Activated CD4-positive, alpha-beta memory T cell treated with anti-CD3 and anti-CD28 coated beads for 36 hours (primary cell): Measurements from ENCODE around the gene C1QTNF6. TPM values are rescaled to one million over a fixed set of nuclear protein-coding genes. Genes with fewer than 3 reads are reported as not detected.
"Not testable (repeated sequence)": the region's sequence is repeated elsewhere in the genome, so short reads cannot be mapped to it uniquely, and the experiment has no call there.

Experiments used
- CTCF ChIA-PET: fragments of 350-600 bp; sonication (Branson Sonifier 250); formaldehyde crosslinking; loops from one replicate; lab custom pipeline; 2021; ENCODE audit warnings: antibody characterized with exemption, inconsistent platforms; lab: Charles Lee
- POLR2A ChIA-PET: fragments of 350-600 bp; sonication (Branson Sonifier 250); formaldehyde crosslinking; loops from one replicate; lab custom pipeline; 2021; ENCODE audit warnings: antibody characterized with exemption; lab: Charles Lee
- DNase-seq: peaks from one replicate; pipeline ENCODE4 v3.0.0-alpha.2; 2020
- H3K27ac Mint-ChIP-seq: one replicate; pipeline ENCODE4 v1.8.0; 2021; ENCODE audit warnings: mixed read lengths
- H3K27me3 Mint-ChIP-seq: one replicate; pipeline ENCODE4 v1.8.0; 2021; ENCODE audit warnings: mixed read lengths
- H3K36me3 Mint-ChIP-seq: one replicate; pipeline ENCODE4 v1.8.0; 2021; ENCODE audit warnings: mixed read lengths
- H3K4me1 Mint-ChIP-seq: one replicate; pipeline ENCODE4 v1.8.0; 2021; ENCODE audit warnings: low read depth, mixed read lengths
- H3K4me3 Mint-ChIP-seq: one replicate; pipeline ENCODE4 v1.8.0; 2021; ENCODE audit warnings: mild to moderate bottlenecking, mixed read lengths
- H3K9me3 Mint-ChIP-seq: one replicate; pipeline ENCODE4 v1.8.0; 2021; ENCODE audit warnings: mixed read lengths
- intact Hi-C: fragments of 100-400 bp; cut with micrococcal nuclease; formaldehyde crosslinking; loops from one replicate; pipeline ENCODE4 v1.15.1; 2023
- total RNA-seq, 2 experiments: library from RNA; stranded (reverse); gene quantifications; one replicate each; pipeline ENCODE4 v1.2.3, GENCODE V29; 2021

Gene C1QTNF6
- total RNA-seq, 2 experiments from 2014 or later: 11.1 to 13.0 TPM

GRCh38 chr22:37170689-37171405 is 17.2 kb downstream of the C1QTNF6 start:
- intact Hi-C loops, DNase-seq, H3K4me3 Mint-ChIP-seq, H3K27me3 Mint-ChIP-seq, H3K36me3 Mint-ChIP-seq, H3K27ac Mint-ChIP-seq, POLR2A ChIA-PET, H3K9me3 Mint-ChIP-seq: not testable (repeated sequence)
- CTCF ChIA-PET: interaction anchor here (0.6 to 2.2 kb wide), 5 partner anchors 11 to 1659 kb away, joined by 3 to 9 read pairs (median 3); no protein-coding TSS in a partner anchor
- peaks cover 39% of the 10 kb centered on the region for H3K4me1 Mint-ChIP-seq

- DNase-seq: no peak
- CTCF ChIA-PET: interaction anchor here (1.0 kb wide), 2 partner anchors 10 to 29 kb away, joined by 3 read pairs; no protein-coding TSS in a partner anchor
- intact Hi-C loops: no loop called here
- Mint-ChIP-seq H3K4me3 (no peak overlapping the region), H3K27me3 (no peaks in the 10 kb centered on the region), H3K27ac (no peak overlapping the region), H3K9me3 (no peaks in the 10 kb centered on the region), H3K4me1 (peaks cover 45% of the 10 kb centered on the region), H3K36me3 (no peaks in the 10 kb centered on the region)
- POLR2A ChIA-PET: no interaction called here
Observed at GRCh38 chr22:37169947-37170688, 17.9 kb downstream of the C1QTNF6 start.

GRCh38 chr22:37169406-37169805 is 18.6 kb downstream of the C1QTNF6 start:
- no peaks in the 10 kb centered on the region for H3K36me3 Mint-ChIP-seq
- no peak overlapping the region for H3K27ac Mint-ChIP-seq
- H3K27me3 Mint-ChIP-seq: no peaks in the 10 kb centered on the region
- ChIA-PET CTCF (interaction anchor here (1.0 kb wide), 1 partner anchor 9 kb away, joined by 3 read pairs; no protein-coding TSS in a partner anchor), POLR2A (no interaction called here)
- intact Hi-C loops: no loop called here
- H3K9me3 Mint-ChIP-seq: no peaks in the 10 kb centered on the region
- H3K4me3 Mint-ChIP-seq: no peak overlapping the region
- peaks cover 52% of the 10 kb centered on the region for H3K4me1 Mint-ChIP-seq
- no peak for DNase-seq

DNA sequence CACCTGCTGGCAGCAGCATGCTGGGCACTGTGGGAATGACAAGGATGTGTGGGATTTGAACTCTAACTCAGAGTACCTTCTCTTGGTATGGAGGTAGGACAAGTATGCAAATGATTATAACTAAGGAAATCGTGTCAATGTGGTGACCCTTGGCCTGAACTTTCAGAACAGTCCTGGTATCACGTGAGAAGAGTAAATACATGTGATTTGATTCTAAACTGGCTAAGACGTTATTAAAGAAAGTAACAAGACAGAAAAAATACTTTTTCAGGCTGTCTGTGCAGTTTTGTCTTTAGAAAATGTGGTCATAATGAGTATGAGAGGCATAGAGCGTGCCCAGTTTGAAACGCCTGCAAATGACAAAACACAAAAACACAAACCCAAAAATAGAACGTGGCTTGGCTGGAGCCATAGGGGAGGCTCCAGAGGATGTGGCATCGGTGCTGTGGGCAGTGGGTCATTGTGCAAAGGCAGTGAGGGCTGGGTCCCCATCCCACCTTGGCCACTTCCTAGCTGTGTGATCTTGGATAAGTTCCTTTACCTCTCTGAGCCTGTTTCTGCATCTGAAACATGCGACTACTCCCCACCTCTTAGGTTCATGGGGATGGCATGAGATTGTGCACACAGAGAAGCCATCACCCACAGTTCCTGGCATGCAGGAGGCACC is 19.9 kb downstream of the C1QTNF6 start:
- peak; percentile 44 for DNase-seq
- ChIA-PET POLR2A (interaction anchor here (8.8 kb wide), 1 partner anchor 19 kb away, joined by 240 read pairs; the partner anchor contains the start of gene IL2RB), CTCF (interaction anchor here (1.1 to 8.4 kb wide), 4 partner anchors 18 to 93 kb away, joined by 3 to 183 read pairs (median 28); partner anchors contain the start of gene IL2RB)
- intact Hi-C loops: no loop called here
- Mint-ChIP-seq H3K4me1 (peaks cover 65% of the 10 kb centered on the region), H3K36me3 (no peaks in the 10 kb centered on the region), H3K27ac (peak overlapping the region; percentile 52), H3K9me3 (no peaks in the 10 kb centered on the region), H3K27me3 (no peaks in the 10 kb centered on the region), H3K4me3 (peak overlapping the region; percentile 68)

DNA sequence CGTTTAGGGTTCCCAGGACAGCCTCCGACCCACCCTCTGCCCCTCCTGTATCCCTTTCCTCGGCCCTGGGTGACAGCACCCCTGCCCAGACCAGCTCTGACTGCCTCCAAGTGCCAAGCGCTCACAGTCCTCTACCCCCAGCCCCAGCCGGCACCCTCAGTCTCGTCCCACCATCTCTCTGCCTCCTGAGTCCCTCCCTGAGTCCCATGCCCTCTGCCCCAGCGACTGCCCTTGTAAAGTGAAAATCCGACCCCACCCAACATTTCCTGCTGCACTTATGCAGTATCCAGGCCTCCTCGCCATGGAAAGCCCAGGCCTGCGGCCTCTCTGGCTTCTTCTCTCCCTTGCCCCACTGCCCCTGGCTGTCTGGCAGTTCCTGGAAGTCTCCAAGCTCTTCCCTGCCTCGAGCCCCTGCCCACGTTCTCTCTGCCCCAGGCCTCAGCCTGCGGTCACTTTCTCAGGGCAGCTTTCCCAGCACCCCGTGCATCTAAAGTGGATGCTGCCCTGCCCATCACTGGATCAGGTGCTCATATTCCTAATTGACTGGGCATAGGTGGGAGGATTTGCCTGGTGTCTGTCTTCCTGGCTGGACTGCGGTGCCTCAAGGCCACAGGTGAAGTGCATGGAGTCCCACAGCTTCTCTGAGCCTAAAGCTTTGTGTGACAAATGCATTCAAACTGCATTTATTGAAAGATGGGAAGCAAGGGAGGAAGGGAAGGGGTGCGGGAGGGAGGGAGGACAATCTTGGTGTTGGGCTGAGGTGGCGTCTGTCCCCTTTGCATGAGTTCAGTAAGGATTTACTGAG is 20.7 kb downstream of the C1QTNF6 start:
- peak overlapping the region; percentile 52 for H3K27ac Mint-ChIP-seq
- DNase-seq: no peak
- CTCF ChIA-PET: interaction anchor here (0.7 to 8.4 kb wide), 17 partner anchors 8 to 179 kb away, joined by 3 to 183 read pairs (median 5); partner anchors contain the start of gene IL2RB
- peak overlapping the region; percentile 68 for H3K4me3 Mint-ChIP-seq
- H3K36me3 Mint-ChIP-seq: no peaks in the 10 kb centered on the region
- intact Hi-C loops: no loop called here
- H3K9me3 Mint-ChIP-seq: no peaks in the 10 kb centered on the region
- POLR2A ChIA-PET: interaction anchor here (0.7 to 8.8 kb wide), 4 partner anchors 19 to 88 kb away, joined by 3 to 240 read pairs (median 4); partner anchors contain the start of gene IL2RB
- peaks cover 72% of the 10 kb centered on the region for H3K4me1 Mint-ChIP-seq
- no peaks in the 10 kb centered on the region for H3K27me3 Mint-ChIP-seq

DNA sequence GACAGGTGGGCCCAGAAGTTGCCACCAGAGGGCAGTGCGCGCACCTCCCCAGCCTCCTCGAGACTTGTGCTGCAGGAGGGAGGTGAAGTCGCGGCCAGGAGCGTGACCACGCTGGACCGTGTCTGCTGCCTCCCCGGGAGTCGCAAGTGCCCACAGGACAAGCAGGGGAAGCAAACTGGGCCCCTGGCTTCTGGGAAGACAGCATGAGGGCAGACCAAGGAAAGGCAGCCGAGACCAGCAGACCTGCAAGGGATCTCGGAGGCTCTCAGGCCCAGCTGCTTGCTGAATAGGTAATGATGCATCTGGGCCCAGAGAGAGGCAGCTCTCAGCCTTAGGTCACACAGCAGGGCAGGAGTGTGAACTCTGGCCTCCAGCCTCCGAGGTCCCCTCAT is 21.4 kb downstream of the C1QTNF6 start:
- intact Hi-C loops: loop anchor here (1.0 kb wide), 1 partner anchor 32 kb away; no protein-coding TSS in a partner anchor
- Mint-ChIP-seq H3K9me3 (no peaks in the 10 kb centered on the region), H3K4me1 (peaks cover 79% of the 10 kb centered on the region), H3K27me3 (no peaks in the 10 kb centered on the region), H3K36me3 (no peaks in the 10 kb centered on the region), H3K4me3 (peak overlapping the region; percentile 68), H3K27ac (peak overlapping the region; percentile 67)
- ChIA-PET POLR2A (interaction anchor here (0.7 to 8.8 kb wide), 4 partner anchors 18 to 87 kb away, joined by 3 to 240 read pairs (median 4); partner anchors contain the start of gene IL2RB), CTCF (interaction anchor here (0.6 to 8.4 kb wide), 21 partner anchors 9 to 384 kb away, joined by 3 to 183 read pairs (median 5); partner anchors contain the start of gene IL2RB)
- peak; percentile 92 for DNase-seq

- intact Hi-C loops: loop anchor here (1.0 kb wide), 1 partner anchor 32 kb away; no protein-coding TSS in a partner anchor
- peaks cover 84% of the 10 kb centered on the region for H3K4me1 Mint-ChIP-seq
- POLR2A ChIA-PET: interaction anchor here (1.5 to 8.8 kb wide), 2 partner anchors 17 to 28 kb away, joined by 4 to 240 read pairs; partner anchors contain the start of gene IL2RB
Observed at GRCh38 chr22:37165940-37166674, 21.9 kb downstream of the C1QTNF6 start.

DNA sequence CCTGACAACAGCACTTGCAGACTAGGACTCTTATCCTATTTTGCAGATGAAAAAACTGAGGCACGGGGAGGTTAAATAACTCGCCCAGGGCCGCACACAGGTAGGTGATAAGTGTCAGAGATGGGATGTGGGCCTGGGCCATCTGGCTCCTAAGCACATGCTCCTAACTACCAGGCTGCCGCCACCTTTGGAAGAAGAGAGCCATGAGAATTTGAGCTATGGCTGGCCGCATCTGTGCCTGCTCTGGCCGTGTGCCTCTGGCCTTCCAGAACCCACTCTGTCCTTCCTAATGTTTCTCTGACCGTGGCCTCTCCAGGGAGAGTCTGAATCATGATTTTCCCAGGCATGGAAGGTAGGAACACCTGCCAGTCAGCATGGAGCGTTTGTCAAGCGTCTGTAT is 23.0 kb downstream of the C1QTNF6 start:
- Mint-ChIP-seq H3K4me3 (no peak overlapping the region), H3K9me3 (peaks cover 5% of the 10 kb centered on the region), H3K27ac (peak overlapping the region; percentile 96), H3K36me3 (peaks cover 7% of the 10 kb centered on the region), H3K27me3 (no peaks in the 10 kb centered on the region), H3K4me1 (peaks cover 88% of the 10 kb centered on the region)
- intact Hi-C loops: no loop called here
- ChIA-PET CTCF (interaction anchor here (0.9 to 8.4 kb wide), 14 partner anchors 9 to 383 kb away, joined by 3 to 183 read pairs (median 8); partner anchors contain the start of gene IL2RB), POLR2A (interaction anchor here (8.8 kb wide), 1 partner anchor 16 kb away, joined by 240 read pairs; the partner anchor contains the start of gene IL2RB)
- DNase-seq: no peak

More at GRCh38 chr22:37165940-37166674, 21.9 kb downstream of the C1QTNF6 start:
- peak overlapping the region; percentile 67 for H3K27ac Mint-ChIP-seq
- H3K36me3 Mint-ChIP-seq: peaks cover 3% of the 10 kb centered on the region
- H3K4me3 Mint-ChIP-seq: peak overlapping the region; percentile 68
- CTCF ChIA-PET: interaction anchor here (0.6 to 8.4 kb wide), 25 partner anchors 8 to 384 kb away, joined by 3 to 183 read pairs (median 5); partner anchors contain the start of gene IL2RB
- no peaks in the 10 kb centered on the region for H3K27me3 Mint-ChIP-seq
- DNase-seq: no peak
- H3K9me3 Mint-ChIP-seq: peaks cover 4% of the 10 kb centered on the region

DNA sequence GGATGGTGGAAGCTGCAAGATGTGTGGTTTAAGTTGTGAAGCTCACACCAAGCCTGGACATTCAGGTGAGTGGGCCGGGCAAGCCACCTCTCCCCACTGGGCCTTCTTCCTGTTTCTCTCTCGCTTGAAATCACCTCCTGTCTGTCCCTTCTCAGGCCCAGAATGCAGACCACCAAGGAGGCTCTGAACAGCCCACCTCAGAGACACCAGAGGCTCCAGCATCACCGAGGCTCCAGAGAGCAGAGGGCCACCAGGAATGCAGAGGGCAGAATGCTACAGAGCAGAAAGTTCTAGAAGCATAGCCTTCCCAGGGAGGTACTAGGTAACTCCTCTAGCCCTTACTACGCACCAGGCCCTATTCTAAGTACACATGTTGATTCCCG is 23.6 kb downstream of the C1QTNF6 start:
- H3K4me3 Mint-ChIP-seq: no peak overlapping the region
- H3K27ac Mint-ChIP-seq: peak overlapping the region; percentile 96
- ChIA-PET CTCF (interaction anchor here (1.0 to 8.4 kb wide), 9 partner anchors 14 to 187 kb away, joined by 3 to 183 read pairs (median 7); partner anchors contain the start of gene IL2RB), POLR2A (interaction anchor here (0.6 to 8.8 kb wide), 5 partner anchors 16 to 83 kb away, joined by 3 to 240 read pairs (median 17); partner anchors contain the start of gene IL2RB)
- intact Hi-C loops: no loop called here
- H3K9me3 Mint-ChIP-seq: peaks cover 5% of the 10 kb centered on the region
- peaks cover 84% of the 10 kb centered on the region for H3K4me1 Mint-ChIP-seq
- no peak for DNase-seq
- H3K36me3 Mint-ChIP-seq: peaks cover 7% of the 10 kb centered on the region
- H3K27me3 Mint-ChIP-seq: no peaks in the 10 kb centered on the region
